GM12865 (cell line): ENCODE results near the gene PCCA.

Source experiments
- DNase-seq: peaks from one replicate; pipeline ENCODE4 v3.0.0; 2010; ENCODE audit warnings: low read depth
- H3K4me3 ChIP-seq: 2 replicates; pipeline ENCODE4 v1.5.1; 2011; ENCODE audit warnings: mild to moderate bottlenecking, low read depth, low read length, control low read depth
- TF ChIP-seq, protein P1 (sequence below): IDR thresholded peaks from 2 replicates; pipeline ENCODE4 v1.5.1; 2011; ENCODE audit warnings: low read length, control low read depth, low read depth, inconsistent platforms; ENCODE audit not compliant: insufficient read depth; ENCODE audit errors: missing control alignments

PCCA gene

GRCh38 chr13:100473501-100474044, 384.7 kb downstream of the PCCA start:
- no peak for DNase-seq
- TF ChIP-seq, protein P1, sequence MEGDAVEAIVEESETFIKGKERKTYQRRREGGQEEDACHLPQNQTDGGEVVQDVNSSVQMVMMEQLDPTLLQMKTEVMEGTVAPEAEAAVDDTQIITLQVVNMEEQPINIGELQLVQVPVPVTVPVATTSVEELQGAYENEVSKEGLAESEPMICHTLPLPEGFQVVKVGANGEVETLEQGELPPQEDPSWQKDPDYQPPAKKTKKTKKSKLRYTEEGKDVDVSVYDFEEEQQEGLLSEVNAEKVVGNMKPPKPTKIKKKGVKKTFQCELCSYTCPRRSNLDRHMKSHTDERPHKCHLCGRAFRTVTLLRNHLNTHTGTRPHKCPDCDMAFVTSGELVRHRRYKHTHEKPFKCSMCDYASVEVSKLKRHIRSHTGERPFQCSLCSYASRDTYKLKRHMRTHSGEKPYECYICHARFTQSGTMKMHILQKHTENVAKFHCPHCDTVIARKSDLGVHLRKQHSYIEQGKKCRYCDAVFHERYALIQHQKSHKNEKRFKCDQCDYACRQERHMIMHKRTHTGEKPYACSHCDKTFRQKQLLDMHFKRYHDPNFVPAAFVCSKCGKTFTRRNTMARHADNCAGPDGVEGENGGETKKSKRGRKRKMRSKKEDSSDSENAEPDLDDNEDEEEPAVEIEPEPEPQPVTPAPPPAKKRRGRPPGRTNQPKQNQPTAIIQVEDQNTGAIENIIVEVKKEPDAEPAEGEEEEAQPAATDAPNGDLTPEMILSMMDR: no peak
- no peak overlapping the region for H3K4me3 ChIP-seq

DNA sequence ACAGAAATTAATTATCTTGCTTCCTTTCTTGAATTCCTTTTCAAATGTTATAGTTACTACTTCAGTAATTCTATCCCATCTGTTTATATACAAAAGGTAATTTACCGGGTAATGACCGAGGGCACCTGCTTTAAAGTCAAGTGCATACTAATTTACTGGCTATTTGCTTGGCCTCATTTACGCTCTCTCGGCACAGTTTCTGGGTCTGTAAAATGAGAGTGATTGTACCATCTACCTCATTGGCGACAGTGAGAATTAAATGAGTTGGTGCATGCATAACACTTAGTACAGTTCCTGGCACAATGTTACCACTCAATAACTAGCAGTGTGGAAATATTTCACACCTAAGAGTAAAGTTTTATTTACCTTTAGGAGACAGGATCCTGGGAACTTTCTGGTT, 388.1 kb downstream of the PCCA start:
- no peak overlapping the region for H3K4me3 ChIP-seq
- TF ChIP-seq, protein P1: no peak
- no peak for DNase-seq

- H3K4me3 ChIP-seq: no peak overlapping the region
- DNase-seq: no peak
- TF ChIP-seq, protein P1: no peak
Measured at GRCh38 chr13:100478107-100478809, 389.4 kb downstream of the PCCA start.

DNA sequence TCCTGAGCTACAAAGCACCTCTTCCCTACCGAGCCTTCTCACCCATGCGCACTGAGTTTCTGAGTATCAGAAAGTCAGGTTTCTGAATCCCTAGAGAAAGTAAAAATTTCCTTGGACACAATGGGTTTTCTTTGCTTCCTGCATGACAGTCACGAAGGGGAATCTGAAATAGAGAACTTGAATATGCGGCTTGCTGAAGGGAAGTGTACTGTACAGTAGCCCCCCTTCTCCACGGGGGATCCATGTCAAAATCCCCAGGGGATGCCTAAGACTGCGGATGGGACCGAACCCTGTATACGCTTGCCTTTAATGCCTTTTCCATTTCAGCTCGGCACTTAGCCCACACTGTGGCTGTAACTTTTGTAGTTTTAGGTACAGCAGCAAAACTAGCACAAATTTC, 391.8 kb downstream of the PCCA start:
- DNase-seq: no peak
- no peak overlapping the region for H3K4me3 ChIP-seq
- TF ChIP-seq, protein P1: no peak

DNA sequence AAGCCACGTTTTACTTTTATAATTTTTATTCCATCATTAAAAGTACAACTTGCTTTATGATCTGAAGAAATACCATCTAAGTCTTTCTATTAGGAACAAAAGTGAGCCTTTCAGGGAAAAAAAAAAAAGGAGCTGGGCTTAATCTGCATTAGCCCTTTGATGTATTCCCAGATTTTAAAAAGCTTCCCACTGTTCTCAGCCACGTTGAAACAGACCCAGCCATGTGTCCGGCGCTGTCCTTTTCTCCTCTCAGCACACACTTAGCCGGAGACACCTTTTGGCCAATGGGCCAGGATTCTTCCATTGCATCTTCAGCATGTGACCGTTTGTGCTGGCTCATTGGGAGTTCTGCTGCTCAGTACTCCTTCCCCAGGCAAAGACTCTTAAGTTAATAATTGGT, 394.2 kb downstream of the PCCA start:
- TF ChIP-seq, protein P1: no peak
- no peak for DNase-seq
- no peak overlapping the region for H3K4me3 ChIP-seq

DNA sequence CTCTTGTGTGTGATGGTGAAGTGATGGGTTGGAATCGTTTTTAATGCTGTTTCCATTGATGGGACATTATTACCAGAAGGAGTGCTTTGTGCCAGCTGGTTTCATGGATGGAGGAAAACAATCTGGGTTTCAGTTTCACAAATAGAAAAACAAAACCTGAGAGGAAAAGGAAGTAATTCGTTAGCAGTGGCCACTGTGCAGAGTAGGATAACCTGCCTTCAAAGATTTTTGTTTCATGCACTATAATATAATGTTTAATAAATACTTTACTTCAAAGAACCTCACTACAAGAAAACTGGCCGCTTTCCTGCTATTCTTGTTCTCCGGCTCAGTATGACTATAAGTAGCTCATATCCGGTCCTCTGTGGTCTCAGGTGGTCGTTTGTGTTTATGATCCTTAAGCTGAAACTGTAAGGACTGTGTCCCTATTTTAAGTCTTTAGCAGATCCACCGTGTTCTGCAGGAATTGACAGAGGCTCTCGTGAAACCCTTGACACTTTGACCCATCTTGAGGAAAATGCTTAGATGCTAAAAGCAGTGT, 395.0 kb downstream of the PCCA start:
- peak; percentile 26 for DNase-seq
- no peak overlapping the region for H3K4me3 ChIP-seq
- TF ChIP-seq, protein P1: no peak

DNA sequence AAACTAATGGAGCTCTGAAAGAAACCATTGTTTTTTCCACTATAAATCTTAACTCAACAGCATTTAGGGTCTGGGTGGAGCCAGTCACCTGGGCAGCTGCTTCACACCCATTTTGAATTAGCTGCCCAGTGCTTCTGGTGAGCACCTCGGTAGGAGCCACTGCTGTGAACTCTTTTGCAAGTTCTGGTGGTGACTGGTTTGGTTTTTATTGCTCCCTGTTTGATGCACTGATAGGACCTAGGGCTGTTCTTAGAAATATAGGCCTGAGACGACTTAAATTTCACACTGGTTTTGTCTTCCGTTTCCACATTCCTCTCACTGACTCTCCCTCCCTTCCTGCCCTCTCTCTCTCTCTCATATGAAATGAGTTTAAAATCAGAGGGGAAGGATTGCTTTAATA, 395.8 kb downstream of the PCCA start:
- TF ChIP-seq, protein P1: no peak
- no peak overlapping the region for H3K4me3 ChIP-seq
- no peak for DNase-seq
